Frontal cortex (tissue), 4 donors: Measurements from ENCODE around the gene PSMB5. TPM values are rescaled to one million over a fixed set of nuclear protein-coding genes. Genes with fewer than 3 reads are reported as not detected.

Experiments used
- DNase-seq, 2 donors: peaks; one replicate each; pipeline ENCODE4 v3.0.0; 2012; ENCODE audit warnings: low spot score in 2 of 2
- FAIRE-seq: peaks from 2 replicates; lab custom pipeline; 2012; peaks lifted over from hg19 to GRCh38; lab: Jason Lieb, UNC
- total RNA-seq: library from RNA; depleted of rRNA; stranded (reverse); fragments of >200 nt; gene quantifications from one replicate; pipeline ENCODE4 v1.2.3, GENCODE V29; 2014
- donor health status: control.
- donor health status: control.
- donor health status: control.

PSMB5 gene
- total RNA-seq, 1 donor from 2014 or later: 194 TPM

GRCh38 chr14:23045419-23046357 lies 11.0 kb upstream of the PSMB5 start:
- FAIRE-seq: no peak
- DNase-seq: no peak

DNA sequence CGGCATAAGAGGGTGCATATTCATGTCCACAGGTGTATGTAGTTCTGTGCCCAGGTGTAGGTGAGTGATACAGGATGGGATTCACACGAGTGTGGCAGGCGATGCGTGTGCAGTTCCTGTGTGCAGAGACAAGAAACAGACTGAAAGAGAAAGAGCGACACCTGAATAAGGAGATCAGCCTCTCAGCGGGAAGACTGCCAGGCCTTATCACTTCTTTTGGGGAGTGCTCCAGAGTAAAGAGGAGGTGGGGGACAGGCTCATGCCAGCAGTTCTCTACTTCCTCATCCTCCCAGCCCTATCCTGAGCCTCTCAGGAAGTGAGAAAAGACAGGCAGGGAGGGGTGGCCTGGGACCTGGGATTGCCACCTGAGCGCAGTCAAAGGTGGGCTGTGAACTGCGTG lies 10.1 kb upstream of the PSMB5 start:
- DNase-seq (no peak), FAIRE-seq (no peak)

GRCh38 chr14:23043754-23044153 lies 9.1 kb upstream of the PSMB5 start:
- FAIRE-seq (no peak), DNase-seq (no peak)

- no peak for FAIRE-seq
Measured at GRCh38 chr14:23043145-23043544, 8.4 kb upstream of the PSMB5 start.

DNA sequence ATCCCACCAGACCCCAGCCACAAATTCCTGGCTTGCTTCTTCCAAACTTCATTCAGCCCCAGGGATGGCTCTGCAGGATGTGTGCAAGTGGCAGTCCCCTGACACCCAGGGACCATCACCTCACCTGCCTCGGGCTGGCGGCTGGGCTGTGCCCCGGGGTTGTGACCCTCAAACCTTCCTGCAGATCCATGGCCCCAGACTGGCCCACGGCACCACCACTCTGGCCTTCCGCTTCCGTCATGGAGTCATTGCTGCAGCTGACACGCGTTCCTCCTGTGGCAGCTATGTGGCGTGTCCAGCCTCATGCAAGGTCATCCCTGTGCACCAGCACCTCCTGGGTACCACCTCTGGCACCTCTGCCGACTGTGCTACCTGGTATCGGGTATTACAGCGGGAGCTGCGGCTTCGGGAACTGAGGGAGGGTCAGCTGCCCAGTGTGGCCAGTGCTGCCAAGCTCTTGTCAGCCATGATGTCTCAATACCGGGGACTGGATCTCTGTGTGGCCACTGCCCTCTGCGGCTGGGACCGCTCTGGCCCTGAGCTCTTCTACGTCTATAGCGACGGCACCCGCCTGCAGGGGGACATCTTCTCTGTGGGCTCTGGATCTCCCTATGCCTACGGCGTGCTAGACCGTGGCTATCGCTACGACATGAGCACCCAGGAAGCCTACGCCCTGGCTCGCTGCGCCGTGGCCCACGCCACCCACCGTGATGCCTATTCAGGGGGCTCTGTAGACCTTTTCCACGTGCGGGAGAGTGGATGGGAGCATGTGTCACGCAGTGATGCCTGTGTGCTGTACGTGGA lies 7.7 kb upstream of the PSMB5 start, which contains the start of gene PSMB11:
Gene PSMB11, plus strand, starts transcription at position 51 of the 804 bp plus-strand sequence. Its CDS starts 14 bp downstream, at position 65.
- FAIRE-seq (no peak), DNase-seq (no peak)

More at GRCh38 chr14:23043145-23043544, 8.4 kb upstream of the PSMB5 start:
- DNase-seq: no peak

GRCh38 chr14:23041729-23042128 lies 7.0 kb upstream of the PSMB5 start:
- FAIRE-seq (no peak), DNase-seq (no peak)

DNA sequence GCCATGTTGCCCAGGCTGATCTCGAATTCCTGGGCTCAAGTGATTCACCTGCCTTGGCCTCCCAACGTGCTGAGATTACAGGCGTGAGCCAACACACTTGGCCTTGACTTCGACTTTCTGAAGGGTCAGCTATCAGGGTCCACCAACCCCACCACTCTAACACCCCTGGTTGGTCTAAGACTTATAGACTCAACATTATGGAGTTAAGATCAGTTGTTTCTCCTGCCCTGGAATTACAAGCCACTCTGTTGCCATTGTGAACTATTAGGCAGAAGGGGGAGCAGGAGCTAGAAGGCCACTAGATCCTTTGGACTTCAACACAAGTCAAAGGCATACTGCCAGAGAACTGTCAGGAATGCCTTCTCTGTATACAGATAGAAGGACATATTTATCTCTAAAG lies 5.4 kb upstream of the PSMB5 start:
- no peak for FAIRE-seq
- no peak for DNase-seq

DNA sequence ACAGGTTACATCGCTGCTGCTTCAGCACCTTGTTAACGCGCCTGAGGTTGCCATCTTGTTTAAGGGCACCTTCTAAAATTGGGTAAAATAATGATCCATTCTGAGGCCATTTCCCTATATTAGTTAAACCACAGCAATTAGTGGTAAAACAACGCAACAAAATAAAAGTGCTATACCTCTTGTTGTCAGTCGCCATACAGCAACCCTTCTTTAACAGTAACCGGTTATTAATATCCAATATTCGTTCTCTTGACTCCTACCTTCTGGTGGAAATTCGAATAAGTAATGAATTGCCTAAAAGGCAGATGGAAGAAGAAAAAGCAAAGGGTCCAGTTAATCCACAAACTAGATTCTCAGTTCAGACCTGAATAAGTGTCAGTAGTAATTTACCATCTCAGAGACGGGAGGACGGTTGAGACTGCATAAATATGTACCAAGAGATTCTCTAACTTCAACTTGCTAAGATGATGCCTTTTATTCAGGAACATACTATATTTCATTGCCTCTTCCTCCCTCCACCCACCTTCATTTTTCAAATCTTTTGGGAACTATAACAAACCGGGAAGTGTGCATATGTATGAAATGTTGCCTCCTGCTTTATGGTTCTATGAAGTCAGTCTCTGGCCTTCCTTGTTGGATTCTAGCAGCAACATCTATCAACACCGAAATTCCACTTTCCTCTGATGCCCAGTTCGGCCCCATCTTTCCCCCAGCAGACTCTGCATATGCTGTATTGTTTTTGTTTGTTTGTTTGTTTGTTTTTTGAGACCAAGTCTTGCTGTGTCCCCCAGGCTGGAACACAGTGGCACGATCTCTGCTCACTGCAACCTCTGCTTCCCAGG lies 824 bp upstream of the PSMB5 start:
- DNase-seq: no peak
- no peak for FAIRE-seq

DNA sequence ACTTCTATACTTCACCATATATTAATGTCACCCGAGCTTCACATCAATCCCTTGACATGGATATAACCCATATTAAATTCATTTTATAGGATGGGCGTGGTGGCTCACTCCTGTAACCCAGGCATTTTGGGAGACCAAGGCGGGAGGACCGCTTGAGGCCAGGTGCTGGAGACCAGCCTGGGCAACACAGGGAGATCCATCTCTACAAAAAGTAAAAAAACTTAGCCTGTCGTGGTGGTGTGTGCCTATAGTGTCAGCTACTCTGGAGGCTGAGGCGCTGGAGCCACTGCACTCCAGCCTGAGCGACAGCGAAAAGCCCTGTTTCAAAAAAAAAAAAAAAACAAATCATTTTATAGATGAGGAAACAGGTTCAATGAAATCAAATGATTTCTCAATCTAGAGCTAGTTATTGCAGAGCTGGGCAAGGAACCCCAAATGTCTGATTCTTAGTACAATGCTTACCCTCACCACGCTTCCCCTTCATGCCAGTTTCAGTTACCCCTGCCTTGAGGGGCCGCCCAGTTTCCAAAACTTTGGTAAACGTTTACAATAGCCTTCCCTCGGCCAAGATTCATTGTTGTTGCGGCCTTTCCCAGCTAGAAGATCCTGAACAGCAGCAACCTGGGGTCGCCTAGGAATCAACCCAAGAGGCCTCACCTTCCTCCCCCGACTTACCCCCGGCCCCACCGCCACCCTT lies 751 bp downstream of the PSMB5 start:
- FAIRE-seq: no peak

DNA sequence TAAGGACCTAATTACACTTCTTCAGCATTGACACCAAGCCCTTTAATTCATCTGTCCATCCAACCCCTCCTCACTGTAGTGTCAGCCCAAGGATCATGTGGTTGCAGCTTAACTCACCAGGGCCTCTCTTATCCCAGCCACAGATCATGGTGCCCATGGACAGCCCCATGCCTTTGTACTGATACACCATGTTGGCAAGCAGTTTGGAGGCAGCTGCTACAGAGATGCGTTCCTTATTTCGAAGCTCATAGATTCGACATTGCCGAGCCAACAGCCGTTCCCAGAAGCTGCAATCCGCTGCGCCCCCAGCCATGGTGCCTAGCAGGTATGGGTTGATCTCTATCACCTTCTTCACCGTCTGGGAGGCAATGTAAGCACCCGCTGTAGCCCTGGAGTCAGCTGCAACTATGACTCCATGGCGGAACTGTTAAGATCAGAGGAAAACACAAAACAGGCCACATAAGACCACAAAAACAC lies 1.4 kb downstream of the PSMB5 start:
- FAIRE-seq: no peak
- no peak for DNase-seq

More for the DNA sequence above, 751 bp downstream of the PSMB5 start:
- DNase-seq: no peak

GRCh38 chr14:23030936-23031335 lies 3.8 kb downstream of the PSMB5 start:
- FAIRE-seq: no peak
- no peak for DNase-seq

DNA sequence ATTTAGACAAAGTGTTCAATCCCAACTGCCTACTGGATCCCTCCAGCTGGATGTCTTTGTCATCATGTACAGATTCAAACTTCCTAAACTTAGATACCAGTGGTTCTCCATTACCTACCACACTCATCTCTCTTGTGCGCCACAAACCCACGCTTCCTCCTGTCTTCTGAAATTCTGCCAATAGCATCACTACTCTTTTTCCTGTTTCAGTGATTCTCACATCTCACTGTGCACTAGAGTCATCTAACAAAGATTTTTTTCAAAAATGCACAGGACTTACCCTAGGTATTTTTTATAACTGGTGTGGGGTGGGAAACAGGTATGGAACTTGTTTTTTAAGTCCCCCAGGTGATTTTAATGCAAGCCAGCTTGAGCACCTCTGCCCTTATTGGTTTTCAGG lies 5.9 kb downstream of the PSMB5 start:
- no peak for DNase-seq
- FAIRE-seq: no peak

- no peak for FAIRE-seq
- no peak for DNase-seq
Measured at GRCh38 chr14:23025151-23025814, 9.4 kb downstream of the PSMB5 start.

- DNase-seq: no peak
- no peak for FAIRE-seq
Measured at GRCh38 chr14:23024612-23025075, 10.1 kb downstream of the PSMB5 start.

GRCh38 chr14:23023795-23024152 lies 10.9 kb downstream of the PSMB5 start:
- DNase-seq: no peak
- FAIRE-seq: no peak

GRCh38 chr14:23023022-23023794 lies 11.5 kb downstream of the PSMB5 start:
- FAIRE-seq: no peak
- DNase-seq: no peak

DNA sequence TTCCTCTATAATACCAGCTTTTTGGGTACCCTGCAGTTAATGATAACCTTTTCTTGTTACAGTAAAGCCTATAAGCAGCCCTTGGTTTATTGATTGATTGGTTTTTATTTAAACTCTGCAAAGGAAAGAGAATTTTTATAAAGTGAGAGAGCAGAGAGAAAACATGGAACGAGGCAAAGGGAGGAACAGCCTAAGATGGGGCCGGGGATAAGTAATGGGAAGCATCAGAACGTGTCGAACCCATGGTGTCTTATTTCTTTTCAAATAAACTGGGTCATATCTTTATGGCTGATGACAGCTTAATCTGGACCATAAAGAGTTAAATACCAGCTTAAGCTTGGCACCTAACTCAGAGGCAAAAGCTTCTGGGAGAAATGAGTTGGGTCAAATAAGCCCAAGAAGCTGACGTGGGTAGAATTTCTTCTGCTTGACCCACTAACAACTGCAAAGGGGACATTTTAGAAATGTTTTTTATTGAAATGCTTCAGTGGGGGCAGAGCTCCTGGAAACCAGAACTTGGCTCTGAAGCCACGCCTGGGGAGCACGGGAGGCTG lies 12.7 kb downstream of the PSMB5 start:
- DNase-seq (no peak), FAIRE-seq (no peak)

GRCh38 chr14:23021434-23021833 lies 13.3 kb downstream of the PSMB5 start:
- FAIRE-seq (no peak), DNase-seq (no peak)
